Pulmonary artery endothelial cell (primary cell): ENCODE results near the gene SYNM. TPM values are rescaled to one million over a fixed set of nuclear protein-coding genes. Genes with fewer than 3 reads are reported as not detected.

ENCODE experiments used
- total RNA-seq: library from RNA; depleted of rRNA; stranded (reverse); fragments of >200 nt; gene quantifications from 2 replicates; pipeline ENCODE4 v1.2.3, GENCODE V29; 2014

The SYNM gene
- total RNA-seq, 1 donor from 2014 or later = 5.9 TPM

Other genes starting within 250 kb of the SYNM start
- gene PGPEP1L, start 97.3 kb upstream of the SYNM start, total RNA-seq = not detected in 2 replicates
- gene TTC23, start 144.5 kb downstream of the SYNM start, total RNA-seq = 22.3 and 24.9 TPM in 2 replicates
- 13.4 and 14.8 TPM in 2 replicates for gene LRRC28, start 146.4 kb downstream of the SYNM start, total RNA-seq